ENCODE data around the gene FHOD1. TPM values are rescaled to one million over a fixed set of nuclear protein-coding genes. Genes with fewer than 3 reads are reported as not detected.

Gene FHOD1
- total RNA-seq, 1 experiment from 2014 or later = 8.9 TPM

DNA sequence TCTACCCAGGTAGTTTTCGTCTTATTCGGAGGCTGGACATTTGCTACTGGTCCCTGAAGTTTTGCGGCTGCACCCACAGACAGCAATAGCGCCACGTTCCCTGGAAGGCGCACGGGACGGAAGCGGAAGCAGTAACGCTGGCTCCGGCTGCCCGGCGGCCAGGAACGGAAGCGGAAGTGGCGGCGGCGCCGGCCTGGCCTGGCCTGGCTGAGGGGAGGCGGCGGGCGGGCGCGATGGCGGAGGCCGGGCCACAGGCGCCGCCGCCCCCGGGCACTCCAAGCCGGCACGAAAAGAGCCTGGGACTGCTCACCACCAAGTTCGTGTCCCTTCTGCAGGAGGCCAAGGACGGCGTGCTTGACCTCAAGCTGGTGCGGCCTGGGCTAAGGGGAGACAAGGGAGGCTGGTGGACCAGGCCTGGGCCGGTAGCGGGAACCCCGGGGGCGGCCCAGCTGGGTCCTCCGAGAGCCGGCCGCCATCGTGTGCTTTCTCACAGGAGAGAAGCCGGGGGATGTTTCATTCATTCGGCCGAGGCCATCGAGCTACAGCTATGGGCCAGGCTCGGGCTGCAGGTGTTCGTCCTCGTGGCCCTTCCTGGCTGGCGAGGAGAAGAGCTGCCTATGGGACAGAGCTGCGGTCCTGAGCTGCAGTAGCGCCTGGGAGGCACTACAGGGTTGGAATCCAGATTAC is 55.1 kb downstream of the FHOD1 start, which contains the start of gene E2F4:
Gene E2F4, plus strand, starts transcription at position 161 of the 687 bp plus-strand sequence. Its CDS starts 73 bp downstream, at position 234.
- peak; percentile 86 for DNase-seq
- H3K36me3 ChIP-seq = peaks cover 26% of the 10 kb centered on the region
- peak within 1 kb of the TSS; percentile 81 for H3K4me3 ChIP-seq
- H3K9me3 ChIP-seq = no peaks in the 10 kb centered on the region
- no peaks in the 10 kb centered on the region for H3K27me3 ChIP-seq

DNA sequence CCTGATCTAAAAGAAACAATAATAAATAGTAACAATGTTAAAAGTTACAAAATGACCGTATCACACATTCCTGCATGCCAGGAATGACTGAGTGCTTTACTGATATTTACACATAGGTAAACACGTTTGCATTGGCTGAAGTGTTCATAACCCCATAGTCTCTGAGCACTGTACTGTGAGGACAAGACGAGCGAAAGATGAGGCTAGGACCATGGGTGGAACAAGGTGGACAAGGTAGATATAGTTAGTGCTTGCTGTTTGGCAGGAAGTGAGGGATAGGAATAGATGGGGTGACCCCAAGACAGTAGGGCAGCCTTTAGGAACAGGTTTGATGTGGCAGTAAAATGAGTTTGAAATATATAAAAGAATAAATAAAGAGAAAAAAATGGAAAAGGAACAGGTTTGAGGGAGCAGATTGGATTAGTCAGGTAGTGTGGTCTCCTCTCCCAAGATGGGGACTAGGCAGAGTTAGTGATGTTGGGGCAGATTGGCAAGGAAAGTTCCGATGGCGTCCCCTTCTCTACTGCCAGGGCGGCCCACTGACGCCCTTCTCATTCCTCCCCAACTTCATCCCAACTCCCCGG is 55.8 kb downstream of the FHOD1 start:
- Histone ChIP-seq H3K9me3 (no peaks in the 10 kb centered on the region), H3K27me3 (no peaks in the 10 kb centered on the region), H3K36me3 (peaks cover 20% of the 10 kb centered on the region), H3K4me3 (peak overlapping the region; percentile 81)
- DNase-seq = no peak

GRCh38 chr16:67190448-67191399 is 56.6 kb downstream of the FHOD1 start:
- Histone ChIP-seq H3K36me3 (peaks cover 16% of the 10 kb centered on the region), H3K4me3 (no peak overlapping the region), H3K27me3 (no peaks in the 10 kb centered on the region), H3K9me3 (no peaks in the 10 kb centered on the region)
- peak; percentile 48 for DNase-seq

- Histone ChIP-seq H3K27me3 (no peaks in the 10 kb centered on the region), H3K4me3 (no peak within 1 kb of the TSS), H3K36me3 (peaks cover 10% of the 10 kb centered on the region), H3K9me3 (no peaks in the 10 kb centered on the region)
- DNase-seq = no peak
Measured at GRCh38 chr16:67190041-67190440, 57.2 kb downstream of the FHOD1 start, which contains the start of gene EXOC3L1. TSS of gene EXOC3L1 (minus strand) at chr16:67190136. CDS start at chr16:67189676, 460 bp downstream.

DNA sequence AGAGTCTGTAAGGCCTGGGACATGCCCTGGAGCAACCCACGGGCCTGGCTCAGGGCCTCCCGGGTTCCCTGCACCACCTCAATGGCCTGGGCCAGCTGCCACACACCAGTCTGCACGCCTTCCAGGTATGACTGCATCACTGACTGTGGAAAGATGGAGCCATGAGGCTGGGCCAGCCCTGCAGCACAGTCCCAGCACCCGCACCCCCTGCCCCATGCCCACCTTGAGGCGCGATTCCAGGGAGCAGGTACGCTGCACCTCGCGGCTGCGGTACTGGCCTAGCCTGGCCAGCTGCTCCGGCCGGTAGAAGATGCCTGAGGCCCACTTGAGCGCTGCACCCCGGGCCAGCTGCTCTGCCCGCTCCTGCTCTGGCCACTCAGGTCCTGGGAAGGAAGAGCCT is 58.5 kb downstream of the FHOD1 start:
- Histone ChIP-seq H3K9me3 (no peaks in the 10 kb centered on the region), H3K36me3 (no peaks in the 10 kb centered on the region; the same call in none of the 2 replicates), H3K4me3 (no peak overlapping the region), H3K27me3 (no peaks in the 10 kb centered on the region)
- DNase-seq = no peak

- Histone ChIP-seq H3K9me3 (no peaks in the 10 kb centered on the region), H3K36me3 (no peaks in the 10 kb centered on the region; the same call in 1 of the 2 replicates), H3K4me3 (no peak overlapping the region), H3K27me3 (no peaks in the 10 kb centered on the region)
- no peak for DNase-seq
Measured at GRCh38 chr16:67188323-67188722, 59.0 kb downstream of the FHOD1 start.

DNA sequence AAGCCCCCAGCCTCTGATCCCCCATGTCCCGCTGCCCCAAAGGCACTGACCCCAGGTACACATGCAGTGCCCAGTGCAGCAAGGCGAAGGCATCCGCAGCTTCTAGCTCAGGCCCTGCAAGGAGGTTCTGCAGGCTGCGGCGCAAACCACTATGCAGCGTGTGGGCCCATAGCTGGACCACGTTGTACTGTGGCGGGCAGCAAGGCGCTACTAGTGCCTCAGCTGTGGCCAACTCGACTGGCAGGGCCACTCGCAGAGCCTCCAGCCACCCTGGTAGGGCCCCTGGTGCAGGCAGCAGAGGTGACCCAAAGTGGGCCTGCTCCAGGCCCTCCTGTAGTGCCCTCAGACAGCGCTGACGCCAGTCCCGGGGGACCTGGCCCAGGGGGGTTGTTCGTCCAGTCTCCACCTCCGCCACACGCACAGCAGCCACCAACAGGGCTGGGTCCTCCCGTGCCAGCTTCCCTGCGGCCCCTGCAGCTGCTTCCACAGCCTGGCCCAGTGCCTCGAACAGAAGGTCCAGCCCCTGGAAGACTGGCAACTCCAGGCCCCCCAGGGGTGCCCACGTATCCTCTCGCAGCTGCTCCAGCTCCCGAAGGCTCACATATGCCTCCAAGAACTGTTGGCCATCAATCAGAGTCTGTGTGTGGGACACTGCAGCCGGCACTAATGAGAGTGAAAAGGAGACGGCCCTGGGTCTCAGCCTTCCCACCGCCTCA is 59.9 kb downstream of the FHOD1 start:
- no peaks in the 10 kb centered on the region for H3K27me3 ChIP-seq
- no peaks in the 10 kb centered on the region for H3K36me3 ChIP-seq
- H3K9me3 ChIP-seq = no peaks in the 10 kb centered on the region
- no peak overlapping the region for H3K4me3 ChIP-seq
- no peak for DNase-seq

- peak; percentile 49 for DNase-seq
- H3K27me3 ChIP-seq = no peaks in the 10 kb centered on the region
- no peak overlapping the region for H3K4me3 ChIP-seq
- no peaks in the 10 kb centered on the region for H3K36me3 ChIP-seq
- H3K9me3 ChIP-seq = no peaks in the 10 kb centered on the region
Measured at GRCh38 chr16:67186550-67186950, 60.7 kb downstream of the FHOD1 start.

- no peak for DNase-seq
- Histone ChIP-seq H3K27me3 (no peaks in the 10 kb centered on the region), H3K4me3 (no peak overlapping the region), H3K36me3 (no peaks in the 10 kb centered on the region), H3K9me3 (no peaks in the 10 kb centered on the region)
Measured at GRCh38 chr16:67185651-67186134, 61.6 kb downstream of the FHOD1 start.

DNA sequence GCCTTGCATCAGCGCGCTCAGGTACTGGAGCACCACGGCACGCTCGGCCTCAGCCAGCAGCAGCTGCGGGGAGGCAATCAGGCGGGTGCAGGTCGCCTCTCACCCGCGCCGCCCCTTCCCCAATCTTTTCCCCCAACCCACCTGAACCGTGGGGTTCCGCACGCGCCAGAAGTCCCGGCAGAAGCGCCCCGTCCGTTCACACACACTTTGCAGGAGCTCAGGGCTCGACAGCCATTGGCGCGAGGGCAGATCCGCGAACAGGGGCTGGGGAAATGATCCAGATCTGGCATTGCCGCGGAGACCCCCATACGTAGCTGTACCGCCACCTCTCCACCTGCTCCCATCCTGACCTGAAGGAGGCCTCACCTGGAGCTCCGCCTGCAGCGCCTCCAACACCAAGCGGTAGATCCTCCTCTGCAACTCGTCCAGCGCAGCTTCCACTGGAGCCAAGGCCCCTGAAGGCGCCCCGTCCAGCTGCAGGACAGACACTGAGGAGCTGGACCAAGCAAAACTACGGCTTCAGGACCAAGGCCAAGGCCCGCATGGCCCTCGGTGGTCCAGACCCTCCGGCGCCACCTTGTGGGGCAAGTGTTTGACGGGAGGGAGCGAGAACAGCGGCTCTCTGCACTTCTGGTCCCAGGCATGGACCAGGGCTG is 62.2 kb downstream of the FHOD1 start:
- H3K27me3 ChIP-seq = no peaks in the 10 kb centered on the region
- no peaks in the 10 kb centered on the region for H3K9me3 ChIP-seq
- no peak overlapping the region for H3K4me3 ChIP-seq

GRCh38 chr16:67184453-67184994 is 62.8 kb downstream of the FHOD1 start:
- DNase-seq = no peak
- Histone ChIP-seq H3K4me3 (peak overlapping the region; percentile 87), H3K9me3 (no peaks in the 10 kb centered on the region), H3K36me3 (no peaks in the 10 kb centered on the region), H3K27me3 (no peaks in the 10 kb centered on the region)

More for the DNA sequence above, 62.2 kb downstream of the FHOD1 start:
- DNase-seq = peak; percentile 83
- no peaks in the 10 kb centered on the region for H3K36me3 ChIP-seq

- DNase-seq = peak; percentile 93
- H3K9me3 ChIP-seq = no peaks in the 10 kb centered on the region
- H3K36me3 ChIP-seq = no peaks in the 10 kb centered on the region
- no peaks in the 10 kb centered on the region for H3K27me3 ChIP-seq
- peak within 1 kb of the TSS; percentile 87 for H3K4me3 ChIP-seq
Measured at GRCh38 chr16:67183627-67184452, 63.4 kb downstream of the FHOD1 start, which contains the start of gene MATCAP1. TSS of gene MATCAP1 (minus strand) at chr16:67183963. CDS start at chr16:67180610, 3,353 bp downstream.

DNA sequence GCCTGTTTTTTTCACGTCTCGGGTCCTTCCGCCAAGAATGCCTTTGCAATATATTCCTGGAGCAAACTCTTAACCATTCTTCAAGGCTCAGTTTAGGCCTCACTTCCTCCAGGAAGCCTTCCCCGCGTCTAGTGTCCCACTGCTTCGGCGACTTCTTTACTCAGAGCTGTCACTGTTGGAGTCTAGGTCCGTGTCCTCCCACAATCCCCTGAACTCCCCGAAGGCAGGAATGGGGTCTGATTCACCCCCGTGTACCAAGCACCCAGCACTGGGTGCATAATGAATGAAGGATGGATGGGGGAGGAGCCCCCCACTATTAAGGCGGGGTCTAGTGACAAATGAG is 64.0 kb downstream of the FHOD1 start:
- DNase-seq = no peak
- Histone ChIP-seq H3K9me3 (no peaks in the 10 kb centered on the region), H3K27me3 (no peaks in the 10 kb centered on the region), H3K4me3 (peak overlapping the region; percentile 87), H3K36me3 (no peaks in the 10 kb centered on the region)

DNA sequence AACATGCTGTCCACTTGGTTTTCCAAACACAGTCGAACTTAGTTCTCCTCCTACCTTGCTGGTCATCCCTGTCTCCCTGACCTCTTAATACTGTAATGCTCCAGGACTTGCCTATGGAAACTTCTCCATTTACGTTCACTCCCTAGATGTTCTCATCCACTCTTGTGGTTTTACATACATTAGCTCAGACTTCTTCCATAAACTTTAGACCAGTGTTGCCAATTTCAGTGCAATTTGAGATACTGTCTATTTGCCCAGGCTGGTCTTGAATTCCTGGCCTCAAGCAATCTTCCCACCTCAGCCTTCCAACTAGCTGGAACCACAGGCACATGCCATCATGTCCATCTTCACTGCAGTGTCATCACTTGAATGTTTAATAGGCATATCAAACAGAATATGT is 65.0 kb downstream of the FHOD1 start:
- DNase-seq = no peak
- Histone ChIP-seq H3K4me3 (no peak overlapping the region), H3K36me3 (no peaks in the 10 kb centered on the region), H3K27me3 (no peaks in the 10 kb centered on the region), H3K9me3 (no peaks in the 10 kb centered on the region)

GRCh38 chr16:67181346-67181745 is 65.9 kb downstream of the FHOD1 start:
- H3K27me3 ChIP-seq = no peaks in the 10 kb centered on the region
- H3K9me3 ChIP-seq = no peaks in the 10 kb centered on the region
- peak; percentile 66 for DNase-seq
- H3K36me3 ChIP-seq = no peaks in the 10 kb centered on the region
- H3K4me3 ChIP-seq = no peak overlapping the region

Data from MG63 (cell line).